Measurements from ENCODE around the gene TMC6. TPM values are rescaled to one million over a fixed set of nuclear protein-coding genes. Genes with fewer than 3 reads are reported as not detected.

Gene TMC6
- total and polyA plus RNA-seq, 7 experiments from 2014 or later = 165 to 808 (median 701) TPM

GRCh38 chr17:78126895-78127238, 1.7 kb downstream of the TMC6 start:
- Histone ChIP-seq H3K4me3 (ENCODE audit: low read length) (peak overlapping the region; percentile 91), H3K9me3 (ENCODE audit: control insufficient read depth in 2 of 3, low read length in 3 of 3) (no peaks in the 10 kb centered on the region), H3K4me1 (ENCODE audit: control insufficient read depth in 2 of 2, insufficient read depth in 2 of 2, low read length in 2 of 2) (peaks cover 64 to 65% of the 10 kb centered on the region in 2 donors), H3K27ac (ENCODE audit: low read depth, low read length) (peak overlapping the region; percentile 77), H3K27me3 (ENCODE audit: control insufficient read depth in 2 of 2, insufficient read depth in 2 of 2, low read length in 2 of 2) (no peaks in the 10 kb centered on the region), H3K36me3 (ENCODE audit: control insufficient read depth in 2 of 3, insufficient read depth in 3 of 3, low read length in 3 of 3) (peaks cover 15 to 62% (median 16%) of the 10 kb centered on the region in 3 experiments)
- ChIA-PET CTCF (interaction anchor here (2.0 to 5.5 kb wide), 2 partner anchors 9 to 50 kb away, joined by 6 to 52 read pairs; no protein-coding TSS in a partner anchor), POLR2A (interaction anchor here (0.6 to 27.3 kb wide), 14 partner anchors 3 to 1391 kb away, joined by 3 to 898 read pairs (median 6); partner anchors contain the start of genes AFMID, C17orf99, SYNGR2 and TK1)
- Mint-ChIP-seq H3K4me1 (peaks cover 26 to 59% (median 48%) of the 10 kb centered on the region in 7 donors), H3K36me3 (peaks cover 4 to 52% (median 20%) of the 10 kb centered on the region in 5 donors), H3K4me3 (peak overlapping the region; percentile 89 to 99 (median 92)), H3K27me3 (peaks cover 0 to 3% (median 0%) of the 10 kb centered on the region in 5 donors), H3K27ac (peak overlapping the region; percentile 81 to 94 (median 92)), H3K9me3 (peaks cover 0 to 5% (median 0%) of the 10 kb centered on the region in 11 donors)
- ATAC-seq (no peak), DNase-seq (no peak)
- intact Hi-C loops (cut with micrococcal nuclease) = loop anchor here (5.0 to 10.0 kb wide), 3 partner anchors 125 to 1400 kb away; partner anchors contain the start of genes JMJD6 (in 1 of the 2) and METTL23 (in 1 of the 2)

GRCh38 chr17:78125976-78126894, 2.3 kb downstream of the TMC6 start:
- DNase-seq (no peak), ATAC-seq (no peak)
- Mint-ChIP-seq H3K9me3 (peaks cover 0 to 9% (median 0%) of the 10 kb centered on the region in 11 donors), H3K27ac (peak overlapping the region in 8 of 9 donors; percentile 57 to 99 (median 92)), H3K27me3 (peaks cover 0 to 3% (median 0%) of the 10 kb centered on the region in 5 donors), H3K36me3 (peaks cover 4 to 57% (median 21%) of the 10 kb centered on the region in 5 donors), H3K4me1 (peaks cover 33 to 66% (median 54%) of the 10 kb centered on the region in 7 donors), H3K4me3 (peak overlapping the region; percentile 89 to 99 (median 92))
- Histone ChIP-seq H3K27ac (ENCODE audit: low read depth, low read length) (peak overlapping the region; percentile 77), H3K36me3 (ENCODE audit: control insufficient read depth in 2 of 3, insufficient read depth in 3 of 3, low read length in 3 of 3) (peaks cover 15 to 57% (median 16%) of the 10 kb centered on the region in 3 experiments), H3K9me3 (ENCODE audit: control insufficient read depth in 2 of 3, low read length in 3 of 3) (no peaks in the 10 kb centered on the region), H3K27me3 (ENCODE audit: control insufficient read depth in 2 of 2, insufficient read depth in 2 of 2, low read length in 2 of 2) (no peaks in the 10 kb centered on the region), H3K4me3 (ENCODE audit: low read length) (peak overlapping the region; percentile 91), H3K4me1 (ENCODE audit: control insufficient read depth in 2 of 2, insufficient read depth in 2 of 2, low read length in 2 of 2) (peaks cover 67 to 71% of the 10 kb centered on the region in 2 donors)
- POLR2A ChIA-PET = interaction anchor here (0.5 to 27.3 kb wide), 13 partner anchors 8 to 686 kb away, joined by 3 to 898 read pairs (median 5); partner anchors contain the start of genes AFMID, C17orf99, SYNGR2 and TK1
- CTCF ChIA-PET = interaction anchor here (1.5 to 5.5 kb wide), 3 partner anchors 9 to 50 kb away, joined by 3 to 52 read pairs (median 6); no protein-coding TSS in a partner anchor
- intact Hi-C loops (cut with micrococcal nuclease) = loop anchor here (1.0 to 10.0 kb wide), 4 partner anchors 8 to 1399 kb away; partner anchors contain the start of genes JMJD6 (in 1 of the 2) and METTL23 (in 1 of the 2)

- H3K36me3 ChIP-seq (ENCODE audit: control insufficient read depth in 2 of 3, insufficient read depth in 3 of 3, low read length in 3 of 3) = peaks cover 18 to 59% (median 23%) of the 10 kb centered on the region in 3 experiments
- peak overlapping the region; percentile 77 for H3K27ac ChIP-seq (ENCODE audit: low read depth, low read length)
- H3K36me3 Mint-ChIP-seq = peaks cover 4 to 54% (median 18%) of the 10 kb centered on the region in 5 donors
- POLR2A ChIA-PET = interaction anchor here (0.6 to 27.3 kb wide), 9 partner anchors 14 to 1400 kb away, joined by 3 to 898 read pairs (median 5); partner anchors contain the start of genes C17orf99, TMC6, TMC8 and TNRC6C
- H3K4me1 ChIP-seq (ENCODE audit: control insufficient read depth in 2 of 2, insufficient read depth in 2 of 2, low read length in 2 of 2) = peaks cover 74 to 80% of the 10 kb centered on the region in 2 donors
- no peaks in the 10 kb centered on the region for H3K27me3 ChIP-seq (ENCODE audit: control insufficient read depth in 2 of 2, insufficient read depth in 2 of 2, low read length in 2 of 2)
- H3K9me3 ChIP-seq (ENCODE audit: control insufficient read depth in 2 of 3, low read length in 3 of 3) = no peaks in the 10 kb centered on the region
- no peaks in the 10 kb centered on the region for H3K27me3 Mint-ChIP-seq
- peaks cover 41 to 75% (median 63%) of the 10 kb centered on the region in 7 donors for H3K4me1 Mint-ChIP-seq
- peak overlapping the region; percentile 59 to 99 (median 92) for H3K4me3 Mint-ChIP-seq
- H3K27ac Mint-ChIP-seq = peak overlapping the region in 8 of 9 donors; percentile 31 to 99 (median 69)
- H3K4me3 ChIP-seq (ENCODE audit: low read length) = peak overlapping the region; percentile 91
- ATAC-seq (no peak), DNase-seq (peak in 6 of 9 donors; percentile 41 to 67 (median 56))
- H3K9me3 Mint-ChIP-seq = peaks cover 0 to 8% (median 0%) of the 10 kb centered on the region in 11 donors
- intact Hi-C loops (cut with micrococcal nuclease) = loop anchor here (1.0 to 10.0 kb wide), 4 partner anchors 9 to 1398 kb away; partner anchors contain the start of genes JMJD6 (in 1 of the 2) and METTL23 (in 1 of the 2)
- CTCF ChIA-PET = interaction anchor here (0.5 to 5.5 kb wide), 4 partner anchors 10 to 248 kb away, joined by 3 to 52 read pairs (median 4); no protein-coding TSS in a partner anchor
Observed at GRCh38 chr17:78125138-78125913, 3.2 kb downstream of the TMC6 start.

- H3K9me3 ChIP-seq (ENCODE audit: control insufficient read depth in 2 of 3, low read length in 3 of 3) = no peaks in the 10 kb centered on the region
- peak overlapping the region; percentile 38 to 99 (median 92) for H3K4me3 Mint-ChIP-seq
- H3K4me1 ChIP-seq (ENCODE audit: control insufficient read depth in 2 of 2, insufficient read depth in 2 of 2, low read length in 2 of 2) = peaks cover 72 to 75% of the 10 kb centered on the region in 2 donors
- peaks cover 4 to 54% (median 18%) of the 10 kb centered on the region in 5 donors for H3K36me3 Mint-ChIP-seq
- peak overlapping the region; percentile 77 for H3K27ac ChIP-seq (ENCODE audit: low read depth, low read length)
- DNase-seq (no peak), ATAC-seq (no peak)
- peak overlapping the region in 7 of 9 donors; percentile 19 to 99 (median 68) for H3K27ac Mint-ChIP-seq
- CTCF ChIA-PET = interaction anchor here (1.5 to 5.5 kb wide), 3 partner anchors 11 to 52 kb away, joined by 3 to 52 read pairs (median 6); no protein-coding TSS in a partner anchor
- intact Hi-C loops (cut with micrococcal nuclease) = loop anchor here (1.0 to 10.0 kb wide), 4 partner anchors 10 to 1397 kb away; partner anchors contain the start of genes JMJD6 (in 1 of the 2) and METTL23 (in 1 of the 2)
- peak overlapping the region; percentile 91 for H3K4me3 ChIP-seq (ENCODE audit: low read length)
- H3K27me3 Mint-ChIP-seq = no peaks in the 10 kb centered on the region
- no peaks in the 10 kb centered on the region for H3K27me3 ChIP-seq (ENCODE audit: control insufficient read depth in 2 of 2, insufficient read depth in 2 of 2, low read length in 2 of 2)
- peaks cover 39 to 72% (median 64%) of the 10 kb centered on the region in 7 donors for H3K4me1 Mint-ChIP-seq
- H3K36me3 ChIP-seq (ENCODE audit: control insufficient read depth in 2 of 3, insufficient read depth in 3 of 3, low read length in 3 of 3) = peaks cover 22 to 62% (median 23%) of the 10 kb centered on the region in 3 experiments
- peaks cover 0 to 8% (median 0%) of the 10 kb centered on the region in 11 donors for H3K9me3 Mint-ChIP-seq
- POLR2A ChIA-PET = interaction anchor here (0.6 to 27.3 kb wide), 8 partner anchors 14 to 1400 kb away, joined by 3 to 898 read pairs (median 6); partner anchors contain the start of genes C17orf99, TMC6, TMC8 and TNRC6C
Observed at GRCh38 chr17:78124836-78125137, 3.8 kb downstream of the TMC6 start.

GRCh38 chr17:78124081-78124835, 4.3 kb downstream of the TMC6 start:
- Mint-ChIP-seq H3K36me3 (peaks cover 4 to 52% (median 18%) of the 10 kb centered on the region in 5 donors), H3K27me3 (no peaks in the 10 kb centered on the region), H3K4me1 (peaks cover 34 to 67% (median 61%) of the 10 kb centered on the region in 7 donors), H3K4me3 (peak overlapping the region; percentile 79 to 99 (median 88)), H3K9me3 (peaks cover 0 to 8% (median 0%) of the 10 kb centered on the region in 11 donors), H3K27ac (peak overlapping the region; percentile 84 to 99 (median 92))
- ATAC-seq = no peak
- peak overlapping the region; percentile 91 for H3K4me3 ChIP-seq (ENCODE audit: low read length)
- H3K27ac ChIP-seq (ENCODE audit: low read depth, low read length) = peak overlapping the region; percentile 77
- intact Hi-C loops (cut with micrococcal nuclease) = loop anchor here in 1 of 2 donors (10.0 kb wide), 1 partner anchor 749 kb away; no protein-coding TSS in a partner anchor
- peak in 2 of 9 donors; percentile 9 to 28 for DNase-seq
- peaks cover 22 to 64% (median 23%) of the 10 kb centered on the region in 3 experiments for H3K36me3 ChIP-seq (ENCODE audit: control insufficient read depth in 2 of 3, insufficient read depth in 3 of 3, low read length in 3 of 3)
- no peaks in the 10 kb centered on the region for H3K27me3 ChIP-seq (ENCODE audit: control insufficient read depth in 2 of 2, insufficient read depth in 2 of 2, low read length in 2 of 2)
- ChIA-PET CTCF (interaction anchor here (5.5 kb wide), 1 partner anchor 11 kb away, joined by 52 read pairs; no protein-coding TSS in a partner anchor), POLR2A (interaction anchor here (0.9 to 27.3 kb wide), 6 partner anchors 13 to 635 kb away, joined by 3 to 898 read pairs (median 7); partner anchors contain the start of genes C17orf99, TMC6, TMC8 and TNRC6C)
- no peaks in the 10 kb centered on the region for H3K9me3 ChIP-seq (ENCODE audit: control insufficient read depth in 2 of 3, low read length in 3 of 3)
- H3K4me1 ChIP-seq (ENCODE audit: control insufficient read depth in 2 of 2, insufficient read depth in 2 of 2, low read length in 2 of 2) = peaks cover 69 to 70% of the 10 kb centered on the region in 2 donors
